K562 (cell line): Measurements from ENCODE around the gene SMAD3. TPM values are rescaled to one million over a fixed set of nuclear protein-coding genes. Genes with fewer than 3 reads are reported as not detected.

ENCODE experiments used
- CHAMP1 ChIP-seq: fragments of 450-650 bp; IDR thresholded peaks from 2 replicates; pipeline ENCODE4 v1.6.1; 2016; ENCODE audit warnings: mild to moderate bottlenecking
- EGR1 ChIP-seq: fragments of 450-650 bp; conservative IDR thresholded peaks from 2 replicates; pipeline ENCODE4 v1.6.1; 2017; ENCODE audit warnings: mild to moderate bottlenecking
- HNRNPH1 ChIP-seq: fragments of 200-400 bp; formaldehyde crosslinking; optimal IDR thresholded peaks from 2 replicates; pipeline ENCODE3; 2017; ENCODE audit warnings: low read depth, mild to moderate bottlenecking, low read length, moderate library complexity
- MEF2D ChIP-seq: conservative IDR thresholded peaks from 2 replicates; pipeline ENCODE4 v1.6.1; 2016; ENCODE audit warnings: low read depth, missing genetic modification characterization, missing compliant biosample characterization
- NFE2L1 ChIP-seq: fragments of 450-650 bp; IDR thresholded peaks from 2 replicates; pipeline ENCODE4 v1.6.1; 2016; ENCODE audit warnings: missing genetic modification characterization, low read depth, mild to moderate bottlenecking, missing compliant biosample characterization, moderate library complexity, borderline replicate concordance
- POLR2G ChIP-seq: fragments of 200-400 bp; formaldehyde crosslinking; IDR thresholded peaks from 2 replicates; pipeline ENCODE4 v1.6.1; 2017; ENCODE audit warnings: low read depth, mild to moderate bottlenecking, antibody characterized with exemption, low read length, moderate library complexity
- SLC30A9 ChIP-seq: fragments of 250-450 bp; sonication (Bioruptor Pico); IDR thresholded peaks from 2 replicates; pipeline ENCODE4 v1.8.0; 2022; ENCODE audit warnings: mild to moderate bottlenecking, moderate library complexity
- SMAD4 ChIP-seq: fragments of 250-450 bp; sonication (Bioruptor Pico); conservative IDR thresholded peaks from 2 replicates; pipeline ENCODE4 v1.8.0; 2021; ENCODE audit warnings: inconsistent platforms, mild to moderate bottlenecking, moderate library complexity
- THRB ChIP-seq: fragments of 450-650 bp; formaldehyde crosslinking; conservative IDR thresholded peaks from 2 replicates; pipeline ENCODE4 v1.4.0; 2022; ENCODE audit warnings: mild to moderate bottlenecking, missing genetic modification characterization
- ZBTB43 ChIP-seq: sonication (generic); formaldehyde crosslinking; IDR thresholded peaks from 2 replicates; pipeline ENCODE4 v1.8.0; 2023; ENCODE audit warnings: mild to moderate bottlenecking, missing genetic modification reagents
- ZNF311 ChIP-seq: fragments of 250-450 bp; sonication (Bioruptor Pico); IDR thresholded peaks from 2 replicates; pipeline ENCODE4 v1.4.0; 2020; ENCODE audit warnings: mild to moderate bottlenecking, moderate library complexity
- ZNF57 ChIP-seq: fragments of 450-650 bp; formaldehyde crosslinking; IDR thresholded peaks from 2 replicates; pipeline ENCODE4 v1.4.0; 2020; ENCODE audit warnings: mild to moderate bottlenecking, moderate library complexity
- ZNF79 ChIP-seq: fragments of 250-450 bp; sonication (Bioruptor Pico); IDR thresholded peaks from 2 replicates; pipeline ENCODE4 v1.4.0; 2020; ENCODE audit warnings: low read depth, mild to moderate bottlenecking, moderate library complexity
- polyA plus RNA-seq, 8 experiments: library from polyadenylated mRNA; depleted of rRNA in 4 of 8; stranded (reverse) in 5 of 8; unstranded in 3 of 8; fragments of >200 nt; fragmentation: Nextera tagmentation in 2 of 8; fragmentation: Illumina TruSeq in 1 of 8; extraction: Ambion mirVana in 2 of 8; extraction: Trizol in 1 of 8; gene quantifications; 2 replicates each; pipeline versions ENCODE4 v1.2.1 to v1.2.3, GENCODE V29; 2011 to 2014; ENCODE audit warnings: inconsistent platforms in 1 of 8, missing spikeins in 1 of 8
- total RNA-seq, 7 experiments: library from RNA; depleted of rRNA in 6 of 7; stranded (reverse); fragments of >200 nt in 6 of 7; fragmentation: Illumina TruSeq in 2 of 7; extraction: Trizol in 2 of 7; gene quantifications; 2 replicates each; pipeline versions ENCODE4 v1.2.1 to v1.2.3, GENCODE V29; 2011 to 2021; ENCODE audit warnings: low replicate concordance in 1 of 7
- TF ChIP-seq, protein P1 (sequence below), 2 experiments: IDR thresholded peaks in 1 of 2; conservative IDR thresholded peaks in 1 of 2; 2 replicates each; pipeline ENCODE4 v1.6.1; 2016; ENCODE audit warnings: low read depth in 2 of 2, mild to moderate bottlenecking in 1 of 2, missing compliant biosample characterization in 1 of 2, missing genetic modification characterization in 1 of 2, moderate library complexity in 1 of 2

The SMAD3 gene
- total and polyA plus RNA-seq, 9 of the 15 experiments (the other 6 are each of a cell fraction or from before 2014, with no cell fraction given): 4.3 to 39.2 (median 11.1) TPM

- TF ChIP-seq CHAMP1: no peak
- peak; percentile 35 for TF ChIP-seq EGR1
- no peak for TF ChIP-seq NFE2L1 (tag)
- no peak for TF ChIP-seq MEF2D (tag)
- no peak for TF ChIP-seq SMAD4 (CRISPR knock-in tag)
- TF ChIP-seq, protein P1, sequence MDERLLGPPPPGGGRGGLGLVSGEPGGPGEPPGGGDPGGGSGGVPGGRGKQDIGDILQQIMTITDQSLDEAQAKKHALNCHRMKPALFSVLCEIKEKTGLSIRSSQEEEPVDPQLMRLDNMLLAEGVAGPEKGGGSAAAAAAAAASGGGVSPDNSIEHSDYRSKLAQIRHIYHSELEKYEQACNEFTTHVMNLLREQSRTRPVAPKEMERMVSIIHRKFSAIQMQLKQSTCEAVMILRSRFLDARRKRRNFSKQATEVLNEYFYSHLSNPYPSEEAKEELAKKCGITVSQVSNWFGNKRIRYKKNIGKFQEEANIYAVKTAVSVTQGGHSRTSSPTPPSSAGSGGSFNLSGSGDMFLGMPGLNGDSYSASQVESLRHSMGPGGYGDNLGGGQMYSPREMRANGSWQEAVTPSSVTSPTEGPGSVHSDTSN (CRISPR knock-in tag; IDR thresholded peaks at IDR 0.05; ENCODE audit: low read depth): no peak
- TF ChIP-seq, protein P1 (tag; conservative IDR thresholded peaks at IDR 0.05; ENCODE audit: low read depth): no peak
- no peak for TF ChIP-seq ZBTB43 (CRISPR knock-in tag)
- TF ChIP-seq HNRNPH1: no peak
- TF ChIP-seq ZNF79 (CRISPR knock-in tag): no peak
- peak; percentile 38; the same call in 1 of the 2 replicates for TF ChIP-seq POLR2G
- TF ChIP-seq THRB (CRISPR knock-in tag): no peak
- TF ChIP-seq SLC30A9 (CRISPR knock-in tag): no peak
- no peak for TF ChIP-seq ZNF57 (CRISPR knock-in tag)
- 0 out of 2 replicates have a peak, but pooled peaks have one; percentile 42 for TF ChIP-seq ZNF311 (CRISPR knock-in tag)
Measured at GRCh38 chr15:67089217-67090193, 24.1 kb downstream of the SMAD3 start (continued).
